GM23338 (cell line): ENCODE data around the gene LILRA5. TPM values are rescaled to one million over a fixed set of nuclear protein-coding genes. Genes with fewer than 3 reads are reported as not detected.

Experiments used
- ATAC-seq: fragments of 200-7000 bp; cut with Tn5 transposase; 3 replicates; pipeline ENCODE4 v1.9.1; 2020
- DNase-seq: peaks from one replicate; pipeline ENCODE4 v3.0.0-alpha.2; 2015; ENCODE audit warnings: low spot score
- H2AFZ ChIP-seq: fragments of 200-600 bp; sonication (generic); 2 replicates; pipeline ENCODE4 v1.8.0; 2016; ENCODE audit warnings: antibody characterized with exemption, mild to moderate bottlenecking, moderate library complexity
- H3F3A ChIP-seq: fragments of 200-600 bp; sonication (generic); replicated peaks from 2 replicates; pipeline ENCODE4 v1.8.0; 2017; ENCODE audit warnings: antibody characterized with exemption, mixed run types, low read depth
- H3K27ac ChIP-seq: fragments of 200-600 bp; sonication (generic); 2 replicates; pipeline ENCODE4 v1.6.1; 2016; ENCODE audit warnings: low read depth
- H3K27me3 ChIP-seq: fragments of 200-600 bp; sonication (generic); 2 replicates; pipeline ENCODE4 v1.8.0; 2016; ENCODE audit warnings: mild to moderate bottlenecking, mixed run types, moderate library complexity; ENCODE audit not compliant: insufficient read depth
- H3K36me3 ChIP-seq: fragments of 200-600 bp; sonication (generic); 2 replicates; pipeline ENCODE4 v1.8.0; 2016; ENCODE audit warnings: mild to moderate bottlenecking; ENCODE audit not compliant: insufficient read depth
- H3K4me1 ChIP-seq: fragments of 200-600 bp; sonication (generic); 2 replicates; pipeline ENCODE4 v1.8.0; 2016; ENCODE audit warnings: mild to moderate bottlenecking, moderate library complexity; ENCODE audit not compliant: insufficient read depth
- H3K4me2 ChIP-seq: fragments of 200-600 bp; sonication (generic); 2 replicates; pipeline ENCODE4 v1.7.1; 2017; ENCODE audit warnings: mixed run types
- H3K4me3 ChIP-seq: fragments of 200-600 bp; sonication (generic); 2 replicates; pipeline ENCODE4 v1.6.1; 2016; ENCODE audit warnings: mixed run types
- H3K79me2 ChIP-seq: fragments of 200-600 bp; sonication (generic); replicated peaks from 2 replicates; pipeline ENCODE4 v1.8.0; 2017; ENCODE audit warnings: mild to moderate bottlenecking; ENCODE audit not compliant: insufficient read depth
- H3K9me2 ChIP-seq: fragments of 200-600 bp; sonication (generic); 2 replicates; pipeline ENCODE4 v1.8.0; 2017; ENCODE audit not compliant: insufficient read depth
- H4K20me1 ChIP-seq: fragments of 200-600 bp; sonication (generic); replicated peaks from 2 replicates; pipeline ENCODE4 v1.8.0; 2017; ENCODE audit warnings: mild to moderate bottlenecking; ENCODE audit not compliant: insufficient read depth
- H3K27ac Mint-ChIP-seq: 2 replicates; pipeline ENCODE4 v1.8.0; 2020; ENCODE audit warnings: inconsistent platforms, mild to moderate bottlenecking, moderate library complexity, mixed read lengths
- H3K27me3 Mint-ChIP-seq: 3 replicates; pipeline ENCODE4 v1.8.0; 2022; ENCODE audit warnings: low read depth, mild to moderate bottlenecking, moderate library complexity, mixed read lengths, inconsistent platforms; ENCODE audit not compliant: insufficient read depth, poor library complexity
- H3K36me3 Mint-ChIP-seq: 3 replicates; pipeline ENCODE4 v1.8.0; 2021; ENCODE audit warnings: low read depth, mild to moderate bottlenecking, inconsistent platforms, moderate library complexity, mixed read lengths
- H3K4me1 Mint-ChIP-seq: 3 replicates; pipeline ENCODE4 v1.8.0; 2020; ENCODE audit warnings: mild to moderate bottlenecking, inconsistent platforms, mixed read lengths
- H3K4me3 Mint-ChIP-seq: 3 replicates; pipeline ENCODE4 v1.8.0; 2021; ENCODE audit warnings: moderate library complexity, mild to moderate bottlenecking, inconsistent platforms, mixed read lengths
- H3K9me3 Mint-ChIP-seq: 3 replicates; pipeline ENCODE4 v1.8.0; 2020; ENCODE audit warnings: moderate library complexity, mild to moderate bottlenecking, inconsistent platforms, mixed read lengths
- CREB1 ChIP-seq: fragments of 250-450 bp; sonication (Bioruptor Pico); IDR thresholded peaks from 2 replicates; pipeline ENCODE4 v1.5.0; 2020; ENCODE audit warnings: low read depth, mild to moderate bottlenecking, moderate library complexity
- EZH2 ChIP-seq: fragments of 200-600 bp; sonication (generic); IDR thresholded peaks from one replicate; pipeline ENCODE4 v1.8.0; 2017; ENCODE audit warnings: antibody characterized with exemption, mild to moderate bottlenecking, low read depth; ENCODE audit not compliant: unreplicated experiment
- EZH2phosphoT487 ChIP-seq: fragments of 200-600 bp; sonication (generic); IDR thresholded peaks from one replicate; pipeline ENCODE4 v1.8.1; 2018; ENCODE audit warnings: antibody characterized with exemption; ENCODE audit not compliant: unreplicated experiment
- JUNB ChIP-seq: IDR thresholded peaks from one replicate; pipeline ENCODE4 v1.6.1; 2016; ENCODE audit warnings: antibody characterized with exemption; ENCODE audit not compliant: unreplicated experiment
- NANOG ChIP-seq: IDR thresholded peaks from 2 replicates; pipeline ENCODE4 v1.6.1; 2016; ENCODE audit warnings: antibody characterized with exemption, borderline replicate concordance
- STAT1 ChIP-seq: IDR thresholded peaks from one replicate; pipeline ENCODE4 v1.6.1; 2016; ENCODE audit warnings: antibody characterized with exemption; ENCODE audit not compliant: unreplicated experiment
- ZNF114 ChIP-seq: fragments of 250-450 bp; sonication (Bioruptor Pico); IDR thresholded peaks from 2 replicates; pipeline ENCODE4 v1.5.0; 2020; ENCODE audit warnings: mild to moderate bottlenecking, moderate library complexity
- polyA plus RNA-seq: library from polyadenylated mRNA; unstranded; fragments of >200 nt; fragmentation: Nextera tagmentation; extraction: Ambion mirVana; gene quantifications from 2 replicates; pipeline ENCODE4 v1.2.1, GENCODE V29; 2016
- total RNA-seq: library from RNA; depleted of rRNA; stranded (reverse); fragments of >200 nt; shearing (Covaris generic); gene quantifications from 2 replicates; pipeline ENCODE4 v1.2.3, GENCODE V29; 2014
- TF ChIP-seq, protein P1 (sequence below): IDR thresholded peaks from 2 replicates; pipeline ENCODE4 v1.6.1; 2016; ENCODE audit warnings: antibody characterized with exemption
- TF ChIP-seq, protein P2 (sequence below), 2 experiments: fragments of 200-600 bp in 1 of 2; sonication (generic) in 1 of 2; conservative IDR thresholded peaks; 2 replicates each; pipeline versions ENCODE4 v1.5.1 to v1.6.1; 2016 to 2017; ENCODE audit warnings: antibody characterized with exemption in 2 of 2, low read depth in 2 of 2, mild to moderate bottlenecking in 2 of 2, moderate library complexity in 1 of 2
- TF ChIP-seq, protein P3 (sequence below): fragments of 250-450 bp; sonication (Bioruptor Pico); IDR thresholded peaks from 2 replicates; pipeline ENCODE4 v1.5.0; 2020; ENCODE audit warnings: mild to moderate bottlenecking, moderate library complexity
- TF ChIP-seq, protein P4 (sequence below): IDR thresholded peaks from one replicate; pipeline ENCODE4 v1.6.1; 2018; ENCODE audit warnings: antibody characterized with exemption; ENCODE audit not compliant: unreplicated experiment

Gene LILRA5
- total and polyA plus RNA-seq, 2 experiments from 2014 or later = not detected

DNA sequence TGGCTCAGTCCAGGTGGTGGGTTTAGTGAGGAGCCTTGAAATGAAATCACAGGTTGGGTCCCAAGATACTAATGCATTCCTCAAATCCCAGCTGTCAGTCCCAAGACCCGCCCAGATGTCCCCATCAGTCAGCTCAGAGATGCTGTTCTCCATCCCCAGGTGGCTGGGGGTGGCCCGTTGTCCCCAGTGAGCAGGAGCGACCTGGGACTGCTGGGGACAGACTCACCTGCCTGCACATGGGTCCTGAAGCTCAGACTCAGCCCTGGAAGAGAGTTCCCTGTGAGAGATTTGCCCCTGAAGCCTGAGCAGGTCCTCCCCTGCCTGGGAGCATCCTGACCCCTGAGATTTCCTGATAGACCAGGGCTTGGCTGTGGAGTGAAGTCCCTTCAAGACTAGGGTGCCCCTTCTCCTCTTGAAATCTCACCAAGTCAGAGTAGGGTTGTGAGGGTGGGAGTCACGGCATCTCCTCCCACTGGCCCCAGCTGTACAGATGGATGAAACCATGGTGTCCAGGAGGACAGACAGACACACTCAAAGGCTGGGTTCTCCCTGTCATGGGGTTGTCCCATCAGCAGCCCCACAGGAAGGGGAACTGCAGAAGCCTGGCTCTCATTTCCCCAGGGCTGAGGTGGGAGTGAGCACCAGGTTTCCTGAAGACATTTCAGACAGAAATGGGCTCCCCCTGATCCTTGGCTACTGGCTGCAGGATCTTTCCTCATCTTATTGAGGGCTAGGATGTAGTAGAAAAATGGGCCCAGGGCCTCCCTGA, 14.4 kb downstream of the LILRA5 start:
- H3K79me2 ChIP-seq = no peaks in the 10 kb centered on the region
- no peaks in the 10 kb centered on the region for H3K27me3 ChIP-seq
- no peaks in the 10 kb centered on the region for H3K9me2 ChIP-seq
- ATAC-seq (no peak), DNase-seq (no peak)
- H3K4me3 Mint-ChIP-seq = no peak overlapping the region
- TF ChIP-seq, protein P1, sequence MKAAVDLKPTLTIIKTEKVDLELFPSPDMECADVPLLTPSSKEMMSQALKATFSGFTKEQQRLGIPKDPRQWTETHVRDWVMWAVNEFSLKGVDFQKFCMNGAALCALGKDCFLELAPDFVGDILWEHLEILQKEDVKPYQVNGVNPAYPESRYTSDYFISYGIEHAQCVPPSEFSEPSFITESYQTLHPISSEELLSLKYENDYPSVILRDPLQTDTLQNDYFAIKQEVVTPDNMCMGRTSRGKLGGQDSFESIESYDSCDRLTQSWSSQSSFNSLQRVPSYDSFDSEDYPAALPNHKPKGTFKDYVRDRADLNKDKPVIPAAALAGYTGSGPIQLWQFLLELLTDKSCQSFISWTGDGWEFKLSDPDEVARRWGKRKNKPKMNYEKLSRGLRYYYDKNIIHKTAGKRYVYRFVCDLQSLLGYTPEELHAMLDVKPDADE = no peak
- TF ChIP-seq EZH2phosphoT487 = no peak
- TF ChIP-seq EZH2 = no peak
- no peak for TF ChIP-seq ZNF114 (CRISPR knock-in tag)
- TF ChIP-seq JUNB = no peak
- TF ChIP-seq NANOG = no peak
- TF ChIP-seq, protein P2, sequence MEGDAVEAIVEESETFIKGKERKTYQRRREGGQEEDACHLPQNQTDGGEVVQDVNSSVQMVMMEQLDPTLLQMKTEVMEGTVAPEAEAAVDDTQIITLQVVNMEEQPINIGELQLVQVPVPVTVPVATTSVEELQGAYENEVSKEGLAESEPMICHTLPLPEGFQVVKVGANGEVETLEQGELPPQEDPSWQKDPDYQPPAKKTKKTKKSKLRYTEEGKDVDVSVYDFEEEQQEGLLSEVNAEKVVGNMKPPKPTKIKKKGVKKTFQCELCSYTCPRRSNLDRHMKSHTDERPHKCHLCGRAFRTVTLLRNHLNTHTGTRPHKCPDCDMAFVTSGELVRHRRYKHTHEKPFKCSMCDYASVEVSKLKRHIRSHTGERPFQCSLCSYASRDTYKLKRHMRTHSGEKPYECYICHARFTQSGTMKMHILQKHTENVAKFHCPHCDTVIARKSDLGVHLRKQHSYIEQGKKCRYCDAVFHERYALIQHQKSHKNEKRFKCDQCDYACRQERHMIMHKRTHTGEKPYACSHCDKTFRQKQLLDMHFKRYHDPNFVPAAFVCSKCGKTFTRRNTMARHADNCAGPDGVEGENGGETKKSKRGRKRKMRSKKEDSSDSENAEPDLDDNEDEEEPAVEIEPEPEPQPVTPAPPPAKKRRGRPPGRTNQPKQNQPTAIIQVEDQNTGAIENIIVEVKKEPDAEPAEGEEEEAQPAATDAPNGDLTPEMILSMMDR (conservative IDR thresholded peaks at IDR 0.05; ENCODE audit: low read depth in 2 of 2) = no peak
- TF ChIP-seq, protein P3, sequence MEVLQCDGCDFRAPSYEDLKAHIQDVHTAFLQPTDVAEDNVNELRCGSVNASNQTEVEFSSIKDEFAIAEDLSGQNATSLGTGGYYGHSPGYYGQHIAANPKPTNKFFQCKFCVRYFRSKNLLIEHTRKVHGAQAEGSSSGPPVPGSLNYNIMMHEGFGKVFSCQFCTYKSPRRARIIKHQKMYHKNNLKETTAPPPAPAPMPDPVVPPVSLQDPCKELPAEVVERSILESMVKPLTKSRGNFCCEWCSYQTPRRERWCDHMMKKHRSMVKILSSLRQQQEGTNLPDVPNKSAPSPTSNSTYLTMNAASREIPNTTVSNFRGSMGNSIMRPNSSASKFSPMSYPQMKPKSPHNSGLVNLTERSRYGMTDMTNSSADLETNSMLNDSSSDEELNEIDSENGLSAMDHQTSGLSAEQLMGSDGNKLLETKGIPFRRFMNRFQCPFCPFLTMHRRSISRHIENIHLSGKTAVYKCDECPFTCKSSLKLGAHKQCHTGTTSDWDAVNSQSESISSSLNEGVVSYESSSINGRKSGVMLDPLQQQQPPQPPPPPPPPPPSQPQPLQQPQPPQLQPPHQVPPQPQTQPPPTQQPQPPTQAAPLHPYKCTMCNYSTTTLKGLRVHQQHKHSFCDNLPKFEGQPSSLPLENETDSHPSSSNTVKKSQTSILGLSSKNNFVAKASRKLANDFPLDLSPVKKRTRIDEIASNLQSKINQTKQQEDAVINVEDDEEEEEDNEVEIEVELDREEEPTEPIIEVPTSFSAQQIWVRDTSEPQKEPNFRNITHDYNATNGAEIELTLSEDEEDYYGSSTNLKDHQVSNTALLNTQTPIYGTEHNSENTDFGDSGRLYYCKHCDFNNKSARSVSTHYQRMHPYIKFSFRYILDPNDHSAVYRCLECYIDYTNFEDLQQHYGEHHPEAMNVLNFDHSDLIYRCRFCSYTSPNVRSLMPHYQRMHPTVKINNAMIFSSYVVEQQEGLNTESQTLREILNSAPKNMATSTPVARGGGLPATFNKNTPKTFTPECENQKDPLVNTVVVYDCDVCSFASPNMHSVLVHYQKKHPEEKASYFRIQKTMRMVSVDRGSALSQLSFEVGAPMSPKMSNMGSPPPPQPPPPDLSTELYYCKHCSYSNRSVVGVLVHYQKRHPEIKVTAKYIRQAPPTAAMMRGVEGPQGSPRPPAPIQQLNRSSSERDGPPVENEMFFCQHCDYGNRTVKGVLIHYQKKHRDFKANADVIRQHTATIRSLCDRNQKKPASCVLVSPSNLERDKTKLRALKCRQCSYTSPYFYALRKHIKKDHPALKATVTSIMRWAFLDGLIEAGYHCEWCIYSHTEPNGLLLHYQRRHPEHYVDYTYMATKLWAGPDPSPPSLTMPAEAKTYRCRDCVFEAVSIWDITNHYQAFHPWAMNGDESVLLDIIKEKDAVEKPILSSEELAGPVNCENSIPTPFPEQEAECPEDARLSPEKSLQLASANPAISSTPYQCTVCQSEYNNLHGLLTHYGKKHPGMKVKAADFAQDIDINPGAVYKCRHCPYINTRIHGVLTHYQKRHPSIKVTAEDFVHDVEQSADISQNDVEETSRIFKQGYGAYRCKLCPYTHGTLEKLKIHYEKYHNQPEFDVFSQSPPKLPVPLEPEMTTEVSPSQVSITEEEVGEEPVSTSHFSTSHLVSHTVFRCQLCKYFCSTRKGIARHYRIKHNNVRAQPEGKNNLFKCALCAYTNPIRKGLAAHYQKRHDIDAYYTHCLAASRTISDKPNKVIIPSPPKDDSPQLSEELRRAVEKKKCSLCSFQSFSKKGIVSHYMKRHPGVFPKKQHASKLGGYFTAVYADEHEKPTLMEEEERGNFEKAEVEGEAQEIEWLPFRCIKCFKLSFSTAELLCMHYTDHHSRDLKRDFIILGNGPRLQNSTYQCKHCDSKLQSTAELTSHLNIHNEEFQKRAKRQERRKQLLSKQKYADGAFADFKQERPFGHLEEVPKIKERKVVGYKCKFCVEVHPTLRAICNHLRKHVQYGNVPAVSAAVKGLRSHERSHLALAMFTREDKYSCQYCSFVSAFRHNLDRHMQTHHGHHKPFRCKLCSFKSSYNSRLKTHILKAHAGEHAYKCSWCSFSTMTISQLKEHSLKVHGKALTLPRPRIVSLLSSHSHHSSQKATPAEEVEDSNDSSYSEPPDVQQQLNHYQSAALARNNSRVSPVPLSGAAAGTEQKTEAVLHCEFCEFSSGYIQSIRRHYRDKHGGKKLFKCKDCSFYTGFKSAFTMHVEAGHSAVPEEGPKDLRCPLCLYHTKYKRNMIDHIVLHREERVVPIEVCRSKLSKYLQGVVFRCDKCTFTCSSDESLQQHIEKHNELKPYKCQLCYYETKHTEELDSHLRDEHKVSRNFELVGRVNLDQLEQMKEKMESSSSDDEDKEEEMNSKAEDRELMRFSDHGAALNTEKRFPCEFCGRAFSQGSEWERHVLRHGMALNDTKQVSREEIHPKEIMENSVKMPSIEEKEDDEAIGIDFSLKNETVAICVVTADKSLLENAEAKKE (CRISPR knock-in tag) = no peak
- TF ChIP-seq CREB1 = no peak
- TF ChIP-seq STAT1 = no peak
- TF ChIP-seq, protein P4, sequence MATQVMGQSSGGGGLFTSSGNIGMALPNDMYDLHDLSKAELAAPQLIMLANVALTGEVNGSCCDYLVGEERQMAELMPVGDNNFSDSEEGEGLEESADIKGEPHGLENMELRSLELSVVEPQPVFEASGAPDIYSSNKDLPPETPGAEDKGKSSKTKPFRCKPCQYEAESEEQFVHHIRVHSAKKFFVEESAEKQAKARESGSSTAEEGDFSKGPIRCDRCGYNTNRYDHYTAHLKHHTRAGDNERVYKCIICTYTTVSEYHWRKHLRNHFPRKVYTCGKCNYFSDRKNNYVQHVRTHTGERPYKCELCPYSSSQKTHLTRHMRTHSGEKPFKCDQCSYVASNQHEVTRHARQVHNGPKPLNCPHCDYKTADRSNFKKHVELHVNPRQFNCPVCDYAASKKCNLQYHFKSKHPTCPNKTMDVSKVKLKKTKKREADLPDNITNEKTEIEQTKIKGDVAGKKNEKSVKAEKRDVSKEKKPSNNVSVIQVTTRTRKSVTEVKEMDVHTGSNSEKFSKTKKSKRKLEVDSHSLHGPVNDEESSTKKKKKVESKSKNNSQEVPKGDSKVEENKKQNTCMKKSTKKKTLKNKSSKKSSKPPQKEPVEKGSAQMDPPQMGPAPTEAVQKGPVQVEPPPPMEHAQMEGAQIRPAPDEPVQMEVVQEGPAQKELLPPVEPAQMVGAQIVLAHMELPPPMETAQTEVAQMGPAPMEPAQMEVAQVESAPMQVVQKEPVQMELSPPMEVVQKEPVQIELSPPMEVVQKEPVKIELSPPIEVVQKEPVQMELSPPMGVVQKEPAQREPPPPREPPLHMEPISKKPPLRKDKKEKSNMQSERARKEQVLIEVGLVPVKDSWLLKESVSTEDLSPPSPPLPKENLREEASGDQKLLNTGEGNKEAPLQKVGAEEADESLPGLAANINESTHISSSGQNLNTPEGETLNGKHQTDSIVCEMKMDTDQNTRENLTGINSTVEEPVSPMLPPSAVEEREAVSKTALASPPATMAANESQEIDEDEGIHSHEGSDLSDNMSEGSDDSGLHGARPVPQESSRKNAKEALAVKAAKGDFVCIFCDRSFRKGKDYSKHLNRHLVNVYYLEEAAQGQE = no peak
- no peak overlapping the region for H2AFZ ChIP-seq
- no peak overlapping the region for H3K27ac ChIP-seq
- H3K4me3 ChIP-seq = no peak overlapping the region
- no peaks in the 10 kb centered on the region for H3F3A ChIP-seq
- no peaks in the 10 kb centered on the region for H3K9me3 Mint-ChIP-seq
- no peaks in the 10 kb centered on the region for H3K27me3 Mint-ChIP-seq
- no peaks in the 10 kb centered on the region for H3K36me3 Mint-ChIP-seq
- no peaks in the 10 kb centered on the region for H4K20me1 ChIP-seq
- no peaks in the 10 kb centered on the region for H3K4me1 Mint-ChIP-seq
- H3K4me2 ChIP-seq = no peak overlapping the region
- no peaks in the 10 kb centered on the region for H3K4me1 ChIP-seq
- no peaks in the 10 kb centered on the region for H3K36me3 ChIP-seq
- H3K27ac Mint-ChIP-seq = no peak overlapping the region
